ACHN (cell line): ENCODE data around the gene TXNL4A.
"Not testable (repeated sequence)": the region's sequence is repeated elsewhere in the genome, so short reads cannot be mapped to it uniquely, and the experiment has no call there.

Source experiments
- DNase-seq: peaks from one replicate; pipeline ENCODE4 v3.0.0-alpha.2; 2015
- in situ Hi-C: cut with HindIII; loops from 2 replicates; pipeline ENCODE4 v1.10.0; 2017; ENCODE audit warnings: low sequenced_read_pairs, low pct_ligation_motif_present, low pct_unique_long_range_greater_than_20kb

TXNL4A gene

DNA sequence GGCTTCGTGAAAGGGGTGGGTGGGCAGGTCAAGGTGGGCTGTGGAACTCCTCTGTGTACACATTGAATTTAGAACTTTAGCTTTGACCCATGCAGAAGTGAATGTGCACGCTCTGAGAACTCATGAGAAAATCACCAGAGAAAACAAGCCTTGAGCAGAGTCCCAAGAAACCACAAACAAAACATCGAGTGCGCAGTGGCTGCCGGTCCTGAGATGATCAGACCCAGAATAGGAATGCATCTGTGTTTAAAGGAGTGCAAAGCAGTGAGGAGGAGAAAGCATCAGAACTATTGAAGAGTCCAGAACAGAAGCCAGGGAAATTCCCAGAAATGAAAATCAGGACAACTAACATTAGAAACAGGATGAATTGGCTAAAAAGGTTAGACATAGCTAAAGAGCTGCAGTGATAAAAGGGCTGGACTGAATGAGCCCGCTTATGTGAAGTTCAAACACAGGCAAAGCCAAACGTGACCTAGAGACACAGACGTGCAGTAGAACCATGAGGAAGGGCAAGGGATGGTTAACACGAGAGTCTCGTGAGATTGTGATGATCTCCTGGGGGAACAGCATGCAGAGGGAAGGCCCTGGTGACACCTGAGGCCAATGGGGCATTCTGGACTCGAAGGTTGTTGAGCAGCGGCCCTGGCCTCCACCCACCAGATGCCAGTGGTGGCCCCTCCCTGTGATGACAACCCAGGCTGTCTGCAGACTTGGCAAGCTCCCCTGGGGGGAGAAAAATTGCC, 16.4 kb upstream of the TXNL4A start:
- in situ Hi-C loops, result no loop called here
- DNase-seq, result no peak

DNA sequence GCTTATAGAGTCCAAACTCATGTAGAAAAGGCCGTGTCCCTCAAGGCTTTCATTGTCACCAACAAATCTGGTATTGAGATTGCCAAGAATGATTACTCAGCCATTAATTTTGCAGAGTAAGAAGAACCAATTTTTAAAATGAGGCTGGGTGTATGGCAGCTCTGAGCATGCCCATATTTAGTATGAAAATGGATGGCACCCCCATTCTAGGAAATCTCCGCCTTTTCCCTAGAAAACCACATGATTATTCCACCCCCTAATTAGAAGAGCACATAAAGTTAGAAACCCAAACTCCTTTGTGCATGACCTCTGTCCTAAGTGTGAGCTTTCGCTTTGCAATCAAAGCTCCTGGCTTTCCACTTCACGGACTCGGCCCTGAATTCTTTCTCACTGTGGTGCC, 14.1 kb upstream of the TXNL4A start:
- in situ Hi-C loops, result no loop called here
- no peak for DNase-seq

DNA sequence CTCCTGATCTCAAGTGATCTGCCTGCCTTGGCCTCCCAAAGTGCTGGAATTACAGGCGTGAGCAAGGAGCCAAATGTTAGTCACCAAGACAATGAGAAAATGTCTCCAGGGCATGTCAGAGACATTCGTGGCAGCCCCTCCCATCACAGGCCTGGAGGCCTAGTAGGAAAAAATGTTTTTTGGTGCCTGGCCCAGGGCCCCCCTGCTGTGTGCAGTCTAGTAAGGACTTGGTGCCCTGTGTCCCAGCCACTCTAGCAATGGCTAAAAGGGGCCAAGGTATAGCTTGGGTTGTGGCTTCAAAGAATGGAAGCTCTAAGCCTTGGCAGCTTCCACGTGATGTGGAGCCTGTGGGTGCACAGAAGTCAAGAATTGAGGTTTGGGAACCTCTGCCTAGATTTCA, 12.5 kb upstream of the TXNL4A start:
- no peak for DNase-seq

DNA sequence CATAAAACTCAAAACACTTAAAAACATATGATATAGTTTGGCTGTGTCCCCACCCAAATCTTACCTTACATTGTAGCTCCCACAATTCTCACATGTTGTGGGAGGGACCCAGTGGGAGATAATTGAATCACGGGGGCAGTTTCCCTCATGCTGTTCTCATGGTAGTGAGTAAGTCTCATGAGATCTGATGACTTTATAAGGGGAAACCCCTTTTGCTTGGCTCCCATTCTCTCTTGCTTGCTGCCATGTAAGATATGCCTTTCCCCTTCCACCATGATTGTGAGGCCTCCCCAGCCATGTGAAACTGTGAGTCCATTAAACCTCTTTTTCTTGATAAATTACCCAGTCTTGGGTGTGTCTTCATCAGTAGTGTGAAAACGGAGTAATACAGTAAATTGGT, 11.3 kb upstream of the TXNL4A start:
- in situ Hi-C loops, DNase-seq: not testable (repeated sequence)

More for the DNA sequence above, 12.5 kb upstream of the TXNL4A start:
- in situ Hi-C loops, result no loop called here

DNA sequence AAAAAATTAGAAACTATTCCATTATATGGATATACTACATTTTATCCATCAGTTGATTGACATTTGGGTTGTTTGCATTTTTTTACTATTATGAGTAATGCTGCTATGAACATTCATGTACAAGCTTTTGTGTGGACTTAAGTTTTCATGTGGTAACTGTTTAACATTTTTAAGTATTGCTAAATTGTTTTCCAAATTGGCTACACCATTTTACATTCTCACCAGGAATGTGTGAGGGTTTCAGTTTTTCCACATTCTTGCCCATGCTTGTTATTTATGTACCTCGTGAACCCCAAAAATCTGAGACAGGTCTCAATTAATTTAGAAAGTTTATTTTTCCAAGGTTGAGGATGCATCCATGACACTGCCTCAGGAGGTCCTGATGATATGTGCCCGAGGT, 3.1 kb upstream of the TXNL4A start:
- in situ Hi-C loops, result no loop called here

DNA sequence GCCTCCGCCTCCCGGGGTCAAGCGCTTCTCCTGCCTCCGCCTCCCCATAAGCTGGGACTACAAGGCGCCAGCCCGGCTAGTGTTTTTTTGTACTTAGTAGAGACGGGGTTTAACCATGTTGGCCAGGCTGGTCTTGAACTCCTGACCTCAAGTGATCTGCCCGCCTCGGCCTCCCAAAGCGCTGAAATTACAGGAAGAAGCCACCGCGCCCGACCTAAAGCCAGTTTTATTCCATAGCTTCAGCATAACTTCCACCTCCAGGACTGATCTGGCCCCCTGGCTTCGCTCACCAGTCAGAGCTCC, 783 bp upstream of the TXNL4A start:
- in situ Hi-C loops, result no loop called here
- DNase-seq, result no peak

More for the DNA sequence above, 3.1 kb upstream of the TXNL4A start:
- no peak for DNase-seq

DNA sequence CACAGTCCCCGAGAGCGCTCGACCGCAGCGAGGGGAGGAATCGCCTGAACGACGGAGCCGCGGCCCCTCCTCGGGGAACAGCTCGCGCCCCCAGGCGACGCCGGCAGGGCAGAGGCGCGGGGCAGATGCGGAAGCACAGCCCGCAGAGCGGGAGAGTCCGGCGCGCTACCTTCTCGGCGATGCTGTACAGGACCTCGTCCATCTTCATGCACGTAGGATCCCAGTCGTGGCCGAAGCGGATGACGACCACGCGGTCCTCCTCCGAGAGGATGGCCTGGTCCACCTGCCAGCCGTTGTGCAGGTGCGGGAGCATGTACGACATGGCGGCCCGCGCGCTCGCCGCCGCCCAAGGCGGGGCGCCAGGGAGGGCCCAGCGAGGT, 302 bp downstream of the TXNL4A start:
- in situ Hi-C loops, result no loop called here
- peak; percentile 60 for DNase-seq

DNA sequence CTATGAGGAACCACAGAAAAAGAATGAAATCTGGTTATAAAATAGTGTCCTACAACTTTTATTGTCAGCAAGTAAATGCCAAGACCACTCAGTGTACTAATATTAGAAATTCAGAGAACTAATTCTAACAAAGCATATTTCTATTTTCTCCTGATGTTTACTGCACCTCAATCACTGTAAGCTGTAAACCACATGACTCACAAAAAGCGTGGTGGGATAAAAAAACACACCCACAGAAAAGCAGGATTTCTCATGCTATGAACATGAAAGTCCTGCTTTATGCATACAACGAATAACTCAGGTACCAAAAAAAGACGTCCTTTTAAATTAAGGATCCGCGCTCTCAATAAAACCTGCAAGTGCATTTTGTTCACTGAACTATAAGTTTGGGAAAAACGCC, 797 bp downstream of the TXNL4A start:
- in situ Hi-C loops, result no loop called here
- peak; percentile 9 for DNase-seq

DNA sequence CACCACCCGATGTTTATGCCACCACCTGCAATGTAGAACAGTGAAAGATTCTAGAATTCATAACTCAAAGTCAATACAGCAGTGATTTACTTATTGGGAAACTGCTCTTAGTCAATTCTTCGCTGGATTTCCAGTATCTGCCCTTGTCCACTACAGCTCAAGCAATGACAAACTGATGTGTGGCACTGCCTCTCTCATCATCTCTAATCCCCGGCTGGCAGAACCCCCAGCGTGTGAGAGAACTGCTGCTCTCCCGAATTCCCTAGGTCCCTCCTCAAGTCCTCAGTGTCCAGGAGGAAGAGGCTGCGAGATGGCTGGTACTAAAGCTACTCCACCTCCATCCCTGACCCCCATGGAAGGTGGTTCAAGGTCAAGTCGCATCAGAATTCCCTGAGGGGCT, 1.6 kb downstream of the TXNL4A start:
- in situ Hi-C loops, result no loop called here
- no peak for DNase-seq

DNA sequence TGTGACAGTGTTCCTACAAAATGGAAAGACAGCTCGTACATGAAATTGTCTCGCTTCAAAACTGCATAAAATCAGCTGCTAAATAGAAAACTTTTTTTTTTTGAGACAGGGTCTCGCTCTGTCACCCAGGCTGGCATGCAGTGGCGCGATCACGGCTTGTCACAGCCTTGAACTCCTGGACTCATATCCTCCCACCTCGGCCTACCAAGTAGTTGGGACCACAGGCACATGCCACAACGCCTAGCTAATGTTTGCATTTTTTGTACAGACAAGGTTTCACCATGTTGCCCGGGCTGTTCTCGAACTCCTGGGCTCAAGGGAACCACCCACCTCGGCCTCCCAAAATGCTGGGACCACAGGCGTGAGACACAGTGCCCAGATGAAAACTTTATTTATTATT, 3.2 kb downstream of the TXNL4A start:
- DNase-seq, result no peak
- in situ Hi-C loops, result no loop called here

DNA sequence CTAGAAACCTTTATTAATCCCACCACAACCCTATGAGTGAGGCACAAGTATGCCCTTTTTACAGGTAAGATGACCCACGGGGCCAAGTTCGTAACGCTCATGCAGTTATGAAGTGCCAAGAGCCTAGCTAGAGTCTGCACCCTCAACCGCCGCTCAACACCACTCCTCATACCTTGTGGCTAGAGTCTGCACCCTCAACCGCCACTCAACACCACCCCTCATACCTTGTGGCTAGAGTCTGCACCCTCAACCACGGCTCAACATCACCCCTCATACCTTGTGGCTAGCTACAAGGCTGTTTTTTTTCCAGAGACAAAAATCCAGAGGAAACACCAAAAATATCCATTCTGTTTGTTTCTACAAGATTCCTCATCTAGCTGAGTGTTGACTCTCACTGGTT, 4.6 kb downstream of the TXNL4A start:
- in situ Hi-C loops, result no loop called here
- DNase-seq, result no peak

DNA sequence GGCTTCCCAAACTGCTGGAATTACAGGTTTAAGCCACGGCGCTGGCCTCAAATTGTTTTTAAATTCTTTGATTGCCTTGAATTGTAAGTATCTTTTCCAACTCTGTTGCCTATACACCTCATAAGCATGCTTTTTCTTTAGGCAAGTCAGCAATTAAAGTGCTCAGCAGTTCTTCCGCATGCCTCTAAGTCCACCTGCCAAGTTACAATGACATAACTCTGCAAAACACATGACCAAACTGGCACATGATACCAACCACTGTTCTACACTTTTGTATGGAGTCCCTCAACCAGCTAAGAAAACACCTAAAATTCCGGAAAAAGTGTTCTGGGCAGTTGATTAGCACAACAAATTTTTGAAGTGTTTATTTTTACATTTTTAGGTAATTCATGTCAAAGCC, 5.1 kb downstream of the TXNL4A start:
- in situ Hi-C loops, result no loop called here
- no peak for DNase-seq

DNA sequence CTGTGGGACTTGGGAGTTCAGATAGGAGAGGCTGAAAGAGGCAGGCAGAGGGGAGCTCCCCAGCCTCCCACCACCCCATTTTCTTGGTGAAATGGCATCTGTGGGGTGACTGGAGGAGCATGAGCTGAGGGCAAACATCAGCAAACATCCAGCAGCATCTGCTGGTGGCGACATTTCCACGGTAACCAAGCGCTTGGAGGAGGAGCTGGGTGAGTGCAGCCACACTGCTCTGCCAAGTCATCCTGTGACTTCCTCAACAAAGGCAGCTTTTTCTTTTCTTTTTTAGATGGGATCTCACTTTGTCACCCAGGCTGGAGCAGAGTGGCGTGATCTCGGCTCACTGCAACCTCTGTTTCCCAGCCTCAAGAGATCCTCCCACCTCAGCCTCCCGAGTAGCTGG, 5.6 kb downstream of the TXNL4A start:
- DNase-seq, result no peak
- in situ Hi-C loops, result no loop called here

DNA sequence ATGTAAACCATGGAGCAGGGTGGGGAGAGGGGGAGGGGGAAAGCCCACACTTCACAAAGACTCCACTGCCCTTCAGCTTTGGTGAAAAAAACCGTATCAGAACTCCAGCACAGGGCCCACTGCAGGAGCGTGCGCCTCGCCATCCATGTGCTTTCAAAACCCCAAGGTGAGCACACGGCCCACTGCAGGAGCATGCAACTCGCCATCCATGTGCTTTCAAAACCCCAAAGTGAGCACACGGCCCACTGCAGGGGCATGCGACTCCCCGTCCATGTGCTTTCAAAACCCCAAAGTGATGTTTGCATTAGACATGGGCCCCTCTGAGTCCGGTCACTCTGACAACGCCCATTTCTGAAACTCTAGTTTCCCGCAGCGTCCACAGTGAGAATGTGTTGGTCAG, 7.8 kb downstream of the TXNL4A start:
- DNase-seq, result no peak
- in situ Hi-C loops, result no loop called here

DNA sequence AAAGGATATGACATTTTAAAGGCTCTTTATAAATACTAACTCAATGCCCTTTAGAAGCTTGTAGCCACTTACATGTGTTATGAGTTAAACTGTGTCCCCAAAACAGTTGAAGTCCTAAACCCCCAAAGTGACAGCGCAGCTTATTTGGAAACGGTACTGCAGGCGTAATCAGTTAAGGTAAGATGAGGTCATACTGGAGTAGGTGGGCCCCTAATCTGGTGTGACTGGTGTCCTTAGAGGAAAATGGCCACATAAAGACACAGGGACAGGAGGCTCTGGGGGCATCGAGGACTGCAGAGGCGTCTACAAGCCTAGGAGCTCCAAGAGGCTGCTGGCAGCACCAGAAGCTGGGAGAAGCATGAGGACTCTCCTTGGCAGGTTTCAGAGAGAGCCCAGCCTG, 8.5 kb downstream of the TXNL4A start:
- DNase-seq, result no peak
- in situ Hi-C loops, result no loop called here

DNA sequence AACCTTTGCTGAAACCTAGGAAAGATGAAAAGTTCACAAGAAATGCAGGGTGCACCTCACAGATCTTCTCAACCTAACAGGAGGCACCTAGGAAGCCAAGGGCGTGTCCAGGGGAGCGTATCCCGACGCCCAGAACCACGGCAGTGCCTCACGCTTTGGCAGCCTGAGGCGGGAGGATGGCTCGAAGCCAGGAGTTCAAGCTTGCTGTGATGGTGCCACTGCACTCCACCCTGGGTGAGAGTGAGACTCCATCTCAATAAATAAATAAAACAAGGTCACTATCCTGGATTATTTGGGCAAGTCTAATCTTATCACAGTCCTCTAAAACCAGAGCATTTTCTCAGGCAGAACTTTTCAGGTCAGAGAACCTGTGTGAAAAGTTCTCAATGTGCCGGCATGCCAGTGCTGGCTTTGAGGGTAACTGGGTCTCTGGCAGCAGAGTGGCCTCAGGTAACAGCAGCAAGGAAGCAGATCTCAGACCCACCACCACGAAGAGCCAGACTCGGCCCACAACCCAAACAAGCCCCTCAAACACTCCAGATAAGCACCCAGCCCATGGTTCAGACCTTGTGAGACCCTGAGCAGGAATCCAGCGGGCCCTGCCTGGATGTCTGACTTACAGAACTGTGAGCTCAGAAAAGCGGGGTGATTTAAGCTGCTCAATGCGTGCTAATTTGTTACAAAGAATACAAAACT, 12.2 kb downstream of the TXNL4A start:
- DNase-seq, result no peak
- in situ Hi-C loops, result no loop called here

DNA sequence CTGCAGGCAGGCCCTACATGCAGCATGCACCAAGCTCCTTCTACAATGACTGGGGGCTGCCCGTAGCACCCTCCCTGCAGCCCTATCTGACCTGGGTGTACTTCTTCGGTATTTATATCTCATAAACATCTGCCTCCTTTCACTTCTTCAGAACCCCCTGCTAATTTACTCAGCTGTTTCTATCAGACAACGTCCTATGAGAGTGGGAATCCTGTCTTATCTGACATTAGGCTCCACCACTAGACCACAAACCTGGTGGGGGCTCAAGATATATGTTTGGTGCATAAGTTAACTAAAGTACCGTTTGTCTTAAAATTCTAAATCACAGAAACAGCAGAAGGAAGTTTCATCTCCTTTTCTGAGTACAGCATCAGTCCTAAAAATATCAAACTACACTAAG, 13.3 kb downstream of the TXNL4A start:
- no peak for DNase-seq
- in situ Hi-C loops, result no loop called here

DNA sequence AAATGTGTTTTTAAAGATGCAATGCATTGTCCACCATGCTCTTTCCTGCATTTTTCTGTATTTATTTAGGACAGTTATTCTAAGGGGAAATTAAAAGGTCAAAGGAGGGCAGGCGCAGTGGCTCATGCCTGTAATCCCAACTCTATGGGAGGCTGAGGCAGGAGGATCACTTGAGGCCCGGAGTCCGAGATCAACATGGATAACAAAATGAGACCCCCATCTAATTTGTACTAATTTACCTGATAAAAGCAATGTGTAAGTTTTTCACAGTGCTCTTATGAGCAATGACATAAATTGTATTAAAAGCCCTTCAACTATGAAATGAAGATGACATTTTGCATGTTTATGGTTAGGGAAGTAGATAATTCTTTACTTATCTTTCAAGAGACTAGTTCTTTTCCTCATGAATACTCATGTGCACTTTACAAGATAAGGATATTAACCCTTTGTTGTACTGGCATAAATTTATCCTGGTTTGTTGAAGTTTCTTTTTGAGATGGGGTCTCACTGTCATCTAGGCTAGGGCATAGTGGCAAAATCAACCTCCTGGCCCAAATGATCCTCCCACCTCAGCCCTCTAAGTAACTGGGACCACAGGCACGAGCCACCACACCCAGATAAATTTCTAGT, 14.2 kb downstream of the TXNL4A start:
- no peak for DNase-seq
- in situ Hi-C loops, result no loop called here

DNA sequence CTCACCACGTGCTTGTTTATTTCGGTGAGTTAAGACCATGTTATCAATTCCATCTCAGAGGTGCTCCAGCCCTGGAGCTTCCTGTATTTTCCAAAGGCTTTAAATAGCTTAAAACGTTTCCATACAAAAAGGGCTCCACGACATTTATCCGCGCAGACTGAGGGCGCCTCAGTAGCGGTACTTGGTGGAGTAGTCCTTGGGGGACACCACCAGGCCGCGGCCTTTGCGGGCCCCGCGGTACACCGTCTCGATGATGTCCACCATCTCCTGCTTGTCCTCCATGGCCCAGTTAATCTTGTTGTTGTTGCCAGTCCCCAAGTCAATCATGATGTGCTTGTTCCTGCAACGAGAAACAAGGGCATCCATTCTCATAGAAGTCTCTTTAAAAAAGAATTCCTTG, 14.8 kb downstream of the TXNL4A start:
- in situ Hi-C loops, result no loop called here
- DNase-seq, result no peak

DNA sequence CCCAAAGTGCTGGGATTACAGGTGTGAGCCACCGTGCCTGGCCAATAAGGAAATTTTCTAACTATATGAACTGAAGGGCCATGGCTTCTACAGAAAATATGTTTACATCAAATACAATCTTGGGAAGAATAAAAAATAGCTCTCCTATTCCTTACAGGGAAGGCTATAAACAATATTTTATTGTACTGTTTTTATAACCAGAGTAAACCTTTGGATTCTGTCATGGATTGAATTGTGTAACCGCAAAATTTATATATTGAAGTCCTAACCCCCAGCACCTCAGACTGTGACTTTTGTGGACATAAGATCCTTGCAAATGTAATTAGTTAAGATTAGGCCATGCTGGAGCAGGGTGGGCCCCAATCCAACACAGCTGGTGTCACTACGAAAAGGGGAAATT, 15.6 kb downstream of the TXNL4A start:
- in situ Hi-C loops, result no loop called here
- no peak for DNase-seq
